Measurements from ENCODE around the gene XRCC2.

GRCh38 chr7:152666078-152666477 lies 9.9 kb downstream of the XRCC2 start:
- TF ChIP-seq EP300 (IDR thresholded peaks at IDR 0.05) (no peak), CTCF (IDR thresholded peaks at IDR 0.05) (no peak)
